Endothelial cell of umbilical vein (primary cell): ENCODE data around the gene MAU2. TPM values are rescaled to one million over a fixed set of nuclear protein-coding genes. Genes with fewer than 3 reads are reported as not detected.

Source experiments
- BruUV-seq: library from RNA; stranded (reverse); fragments of 400-500 nt; replicated peaks from 2 replicates; lab custom pipeline; 2021; lab: Mats Ljungman, UMichigan
- CTCF ChIA-PET: fragments of 300-600, 350-600 bp; sonication (Branson Sonifier 250); formaldehyde crosslinking; loops from one replicate; lab custom pipeline; 2021; ENCODE audit warnings: antibody characterized with exemption, inconsistent platforms; lab: Charles Lee
- POLR2A ChIA-PET: fragments of 300-600, 350-600 bp; sonication (Branson Sonifier 250); formaldehyde crosslinking; loops from one replicate; lab custom pipeline; 2021; ENCODE audit warnings: antibody characterized with exemption, inconsistent platforms; lab: Charles Lee
- DNase-seq: peaks from one replicate; pipeline ENCODE4 v3.0.0-alpha.2; 2011; ENCODE audit warnings: low read depth, low spot score
- FAIRE-seq: peaks from 2 replicates; lab custom pipeline; 2011; peaks lifted over from hg19 to GRCh38; lab: Jason Lieb, UNC
- H2AFZ ChIP-seq: 2 replicates; pipeline ENCODE4 v1.6.0; 2012; ENCODE audit warnings: low read depth, low read length, control low read depth, inconsistent platforms
- H3K27ac ChIP-seq: 2 replicates; pipeline ENCODE4 v1.5.1; 2011; ENCODE audit warnings: low read depth, mild to moderate bottlenecking, control low read depth, low read length, moderate library complexity; ENCODE audit not compliant: insufficient read depth
- H3K27me3 ChIP-seq, 2 experiments: 2 replicates each; pipeline versions ENCODE4 v1.6.0 to v1.6.1; 2011; ENCODE audit warnings: low read length in 2 of 2, mixed read lengths in 1 of 2; ENCODE audit not compliant: control insufficient read depth in 2 of 2, insufficient read depth in 2 of 2
- H3K36me3 ChIP-seq, 2 experiments: 2 replicates in 1 of 2; 3 replicates in 1 of 2; pipeline ENCODE4 v1.5.1; 2011; ENCODE audit warnings: low read length in 2 of 2, mild to moderate bottlenecking in 1 of 2, moderate library complexity in 1 of 2; ENCODE audit not compliant: control insufficient read depth in 2 of 2, insufficient read depth in 2 of 2; ENCODE audit errors: extremely low read depth in 1 of 2
- H3K4me1 ChIP-seq: 3 replicates; pipeline ENCODE4 v1.5.1; 2011; ENCODE audit warnings: mild to moderate bottlenecking, low read length; ENCODE audit not compliant: control insufficient read depth, insufficient read depth; ENCODE audit errors: extremely low read depth
- H3K4me2 ChIP-seq: 2 replicates; pipeline ENCODE4 v1.6.1; 2011; ENCODE audit warnings: low read length, control low read depth, mixed read lengths; ENCODE audit not compliant: insufficient read depth
- H3K4me3 ChIP-seq, 3 experiments: fragments of 200-600 bp in 1 of 3; sonication (generic), shearing (Covaris generic) in 1 of 3; replicated peaks in 1 of 3; 2 replicates each; pipeline ENCODE4 v1.5.1; 2011 to 2016; ENCODE audit warnings: control low read depth in 3 of 3, low read length in 3 of 3, mild to moderate bottlenecking in 2 of 3, inconsistent platforms in 1 of 3, low read depth in 1 of 3, moderate library complexity in 1 of 3; ENCODE audit not compliant: insufficient read depth in 1 of 3
- H3K79me2 ChIP-seq: 2 replicates; pipeline ENCODE4 v1.6.0; 2012; ENCODE audit warnings: low read length, inconsistent platforms; ENCODE audit not compliant: control insufficient read depth, insufficient read depth
- H3K9ac ChIP-seq: replicated peaks from 2 replicates; pipeline ENCODE3; 2011; ENCODE audit warnings: low read length, control low read depth; ENCODE audit not compliant: insufficient read depth; ENCODE audit errors: extremely low read depth
- H3K9me1 ChIP-seq: replicated peaks from 3 replicates; pipeline ENCODE4 v1.6.0; 2011; ENCODE audit warnings: mild to moderate bottlenecking, low read length; ENCODE audit not compliant: control insufficient read depth, insufficient read depth; ENCODE audit errors: extremely low read depth
- H3K9me3 ChIP-seq: replicated peaks from 2 replicates; pipeline ENCODE4 v1.5.1; 2012; ENCODE audit warnings: low read length, inconsistent platforms; ENCODE audit not compliant: control insufficient read depth, insufficient read depth
- H4K20me1 ChIP-seq: replicated peaks from 2 replicates; pipeline ENCODE3; 2011; ENCODE audit warnings: mild to moderate bottlenecking, low read length; ENCODE audit not compliant: control insufficient read depth, insufficient read depth; ENCODE audit errors: extremely low read depth
- EZH2 ChIP-seq: IDR thresholded peaks from 2 replicates; pipeline ENCODE4 v1.6.1; 2012; ENCODE audit warnings: borderline replicate concordance, low read depth, mild to moderate bottlenecking, moderate library complexity, low read length, inconsistent platforms; ENCODE audit not compliant: severe bottlenecking
- FOS ChIP-seq: IDR thresholded peaks from 2 replicates; pipeline ENCODE4 v1.6.1; 2011; ENCODE audit warnings: mild to moderate bottlenecking, low read length, moderate library complexity, borderline replicate concordance; ENCODE audit not compliant: insufficient read depth
- GATA2 ChIP-seq: IDR thresholded peaks from 2 replicates; pipeline ENCODE4 v1.7.0; 2011; ENCODE audit warnings: low read depth, mild to moderate bottlenecking, moderate library complexity, mixed read lengths, low read length; ENCODE audit not compliant: insufficient read length, insufficient read depth
- JUN ChIP-seq: IDR thresholded peaks from 2 replicates; pipeline ENCODE4 v1.6.1; 2011; ENCODE audit warnings: borderline replicate concordance, low read depth; ENCODE audit not compliant: insufficient read length, insufficient read depth
- MAX ChIP-seq: IDR thresholded peaks from 2 replicates; pipeline ENCODE4 v1.6.1; 2011; ENCODE audit not compliant: insufficient read depth, insufficient read length
- MYC ChIP-seq: IDR thresholded peaks from one replicate; pipeline ENCODE4 v1.6.1; 2011; ENCODE audit warnings: mild to moderate bottlenecking, low read depth, low read length
- POLR2A ChIP-seq: IDR thresholded peaks from 2 replicates; pipeline ENCODE4 v1.6.1; 2012; ENCODE audit warnings: low read depth, mild to moderate bottlenecking, control low read depth, low read length
- POLR2AphosphoS5 ChIP-seq: IDR thresholded peaks from 2 replicates; pipeline ENCODE4 v1.6.1; 2012; ENCODE audit warnings: low read depth, mild to moderate bottlenecking, control low read depth, low read length, moderate library complexity; ENCODE audit not compliant: insufficient read depth
- dilution Hi-C: fragments of 300-500 bp; cut with MboI; formaldehyde crosslinking; loops from one replicate; pipeline ENCODE4 v1.15.0; 2019; ENCODE audit warnings: low sequenced_read_pairs; ENCODE audit not compliant: extremely low pct_ligation_motif_present
- intact Hi-C: fragments of 100-400 bp; cut with micrococcal nuclease; formaldehyde crosslinking; loops from one replicate; pipeline ENCODE4 v1.10.0; 2022
- polyA plus RNA-seq, 4 experiments: library from polyadenylated mRNA; depleted of rRNA in 3 of 4; stranded (reverse) in 3 of 4; unstranded in 1 of 4; fragments of >200 nt; gene quantifications; 2 replicates each; pipeline versions ENCODE4 v1.2.1 to v1.2.3, GENCODE V29; 2011 to 2012; ENCODE audit warnings: missing spikeins in 1 of 4
- total RNA-seq: library from RNA; stranded (reverse); gene quantifications from 2 replicates; pipeline ENCODE4 v1.2.3, GENCODE V29; 2021
- TF ChIP-seq, protein P1 (sequence below), 2 donors: IDR thresholded peaks; 1 replicate in 1 of 2; 2 replicates in 1 of 2; pipeline ENCODE4 v1.5.1; 2011; ENCODE audit warnings: low read length in 2 of 2, mild to moderate bottlenecking in 2 of 2, moderate library complexity in 2 of 2, control low read depth in 1 of 2, inconsistent platforms in 1 of 2, low read depth in 1 of 2; ENCODE audit not compliant: insufficient read depth in 1 of 2; ENCODE audit errors: extremely low read depth in 1 of 2

Gene MAU2
- total and polyA plus RNA-seq, 2 donors (not counting 3 experiments of a cell fraction or from before 2014, with no cell fraction given) = 36.9 to 70.0 TPM

DNA sequence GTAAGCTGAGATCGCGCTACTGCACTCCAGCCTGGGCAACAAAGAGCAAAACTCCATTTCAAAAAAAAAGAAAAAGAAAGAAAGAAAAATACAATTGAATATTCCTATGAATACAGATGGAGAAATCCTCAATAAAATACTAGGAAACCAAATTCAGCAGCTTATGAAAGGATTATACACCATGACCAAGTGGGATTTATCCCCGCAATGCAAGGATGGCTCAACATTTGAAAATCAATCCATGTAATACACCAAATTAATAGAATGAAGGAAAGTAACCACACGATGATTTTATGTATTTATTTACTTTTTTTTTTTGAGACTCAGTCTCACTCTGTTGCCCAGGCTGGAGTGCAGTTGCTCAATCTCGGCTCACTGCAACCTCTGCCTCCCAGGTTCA lies 28.0 kb upstream of the MAU2 start:
- no peak overlapping the region for H3K9ac ChIP-seq
- no peak overlapping the region for H3K4me3 ChIP-seq
- H3K9me3 ChIP-seq = no peaks in the 10 kb centered on the region
- H4K20me1 ChIP-seq = no peaks in the 10 kb centered on the region
- intact Hi-C loops = no loop called here
- POLR2A ChIA-PET = no interaction called here
- no peak overlapping the region for H3K4me2 ChIP-seq
- CTCF ChIA-PET = interaction anchor here (1.2 kb wide), 1 partner anchor 50 kb away, joined by 3 read pairs; no protein-coding TSS in a partner anchor
- BruUV-seq = no TSS peak
- peaks cover 6 to 8% of the 10 kb centered on the region in 2 experiments for H3K36me3 ChIP-seq
- DNase-seq (no peak), FAIRE-seq (no peak)
- H3K9me1 ChIP-seq = no peaks in the 10 kb centered on the region
- no peak overlapping the region for H3K27ac ChIP-seq
- dilution Hi-C loops = no loop called here
- no peak overlapping the region for H2AFZ ChIP-seq
- H3K79me2 ChIP-seq = no peaks in the 10 kb centered on the region
- no peaks in the 10 kb centered on the region for H3K27me3 ChIP-seq
- no peaks in the 10 kb centered on the region for H3K4me1 ChIP-seq
- TF ChIP-seq POLR2A = no peak
- TF ChIP-seq POLR2AphosphoS5 = no peak
- TF ChIP-seq EZH2 = no peak
- no peak for TF ChIP-seq FOS
- no peak for TF ChIP-seq MAX
- no peak for TF ChIP-seq GATA2
- TF ChIP-seq JUN = no peak
- TF ChIP-seq MYC = no peak
- TF ChIP-seq, protein P1, sequence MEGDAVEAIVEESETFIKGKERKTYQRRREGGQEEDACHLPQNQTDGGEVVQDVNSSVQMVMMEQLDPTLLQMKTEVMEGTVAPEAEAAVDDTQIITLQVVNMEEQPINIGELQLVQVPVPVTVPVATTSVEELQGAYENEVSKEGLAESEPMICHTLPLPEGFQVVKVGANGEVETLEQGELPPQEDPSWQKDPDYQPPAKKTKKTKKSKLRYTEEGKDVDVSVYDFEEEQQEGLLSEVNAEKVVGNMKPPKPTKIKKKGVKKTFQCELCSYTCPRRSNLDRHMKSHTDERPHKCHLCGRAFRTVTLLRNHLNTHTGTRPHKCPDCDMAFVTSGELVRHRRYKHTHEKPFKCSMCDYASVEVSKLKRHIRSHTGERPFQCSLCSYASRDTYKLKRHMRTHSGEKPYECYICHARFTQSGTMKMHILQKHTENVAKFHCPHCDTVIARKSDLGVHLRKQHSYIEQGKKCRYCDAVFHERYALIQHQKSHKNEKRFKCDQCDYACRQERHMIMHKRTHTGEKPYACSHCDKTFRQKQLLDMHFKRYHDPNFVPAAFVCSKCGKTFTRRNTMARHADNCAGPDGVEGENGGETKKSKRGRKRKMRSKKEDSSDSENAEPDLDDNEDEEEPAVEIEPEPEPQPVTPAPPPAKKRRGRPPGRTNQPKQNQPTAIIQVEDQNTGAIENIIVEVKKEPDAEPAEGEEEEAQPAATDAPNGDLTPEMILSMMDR (IDR thresholded peaks at IDR 0.05; ENCODE audit: extremely low read depth in 1 of 2, insufficient read depth in 1 of 2, low read depth in 1 of 2, low read length in 2 of 2) = no peak
